ENCODE measurements around the gene SMARCB1. TPM values are rescaled to one million over a fixed set of nuclear protein-coding genes. Genes with fewer than 3 reads are reported as not detected.

SMARCB1 gene
- 222 and 244 TPM in 2 replicates for total RNA-seq
- long read RNA-seq, full-length matches to known transcripts = 12 of 16 reads
- long read RNA-seq, partial matches to known transcripts = 2 of 16 reads
- long read RNA-seq, other reads (novel, unspliced or antisense) = 2 of 16 reads

DNA sequence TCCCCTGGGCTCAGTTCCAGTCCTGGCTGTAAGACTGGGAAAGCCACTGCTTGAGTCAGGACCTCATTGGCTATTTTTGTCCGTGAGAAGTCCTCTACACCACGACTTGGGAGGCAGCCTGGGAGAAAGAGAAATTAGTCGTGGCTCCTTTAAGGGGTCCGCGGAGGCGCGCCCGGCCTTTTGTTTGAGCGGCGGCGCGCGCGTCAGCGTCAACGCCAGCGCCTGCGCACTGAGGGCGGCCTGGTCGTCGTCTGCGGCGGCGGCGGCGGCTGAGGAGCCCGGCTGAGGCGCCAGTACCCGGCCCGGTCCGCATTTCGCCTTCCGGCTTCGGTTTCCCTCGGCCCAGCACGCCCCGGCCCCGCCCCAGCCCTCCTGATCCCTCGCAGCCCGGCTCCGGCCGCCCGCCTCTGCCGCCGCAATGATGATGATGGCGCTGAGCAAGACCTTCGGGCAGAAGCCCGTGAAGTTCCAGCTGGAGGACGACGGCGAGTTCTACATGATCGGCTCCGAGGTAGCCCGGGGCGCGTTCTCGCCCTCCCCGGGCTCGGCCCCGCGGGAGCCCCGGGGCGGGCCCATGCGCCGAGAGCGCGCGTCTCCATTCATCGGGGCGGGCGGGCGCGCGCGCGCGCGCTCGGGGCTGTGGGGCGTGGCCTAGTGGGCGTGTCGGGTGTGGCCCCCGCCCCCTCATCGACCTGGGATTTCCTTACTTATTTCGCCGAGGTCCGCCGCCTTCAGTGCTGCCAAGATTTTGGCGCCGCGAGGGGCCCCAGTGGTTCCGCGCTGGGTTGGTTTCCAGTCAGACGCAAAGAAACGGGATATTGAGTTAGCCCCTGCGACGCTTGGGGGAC is at the start of gene SMARCB1:
Gene SMARCB1, plus strand, starts transcription at position 215 of the 848 bp plus-strand sequence. Its CDS starts 204 bp downstream, at position 419.
- no peak for TF ChIP-seq CTCF (conservative IDR thresholded peaks at IDR 0.05)
- no peaks in the 10 kb centered on the region for H3K36me3 Mint-ChIP-seq (ENCODE audit: low read depth)
- peaks cover 31% of the 10 kb centered on the region for H3K4me1 Mint-ChIP-seq
- H3K27ac Mint-ChIP-seq (ENCODE audit: unreplicated experiment) = peak within 1 kb of the TSS; percentile 96
- H3K27me3 Mint-ChIP-seq (ENCODE audit: low read depth) = no peaks in the 10 kb centered on the region
- H3K9me3 Mint-ChIP-seq = no peaks in the 10 kb centered on the region
- peak within 1 kb of the TSS; percentile 96 for H3K4me3 Mint-ChIP-seq
- DNase-seq (ENCODE audit: low read depth, low spot score) = peak; percentile 80

DNA sequence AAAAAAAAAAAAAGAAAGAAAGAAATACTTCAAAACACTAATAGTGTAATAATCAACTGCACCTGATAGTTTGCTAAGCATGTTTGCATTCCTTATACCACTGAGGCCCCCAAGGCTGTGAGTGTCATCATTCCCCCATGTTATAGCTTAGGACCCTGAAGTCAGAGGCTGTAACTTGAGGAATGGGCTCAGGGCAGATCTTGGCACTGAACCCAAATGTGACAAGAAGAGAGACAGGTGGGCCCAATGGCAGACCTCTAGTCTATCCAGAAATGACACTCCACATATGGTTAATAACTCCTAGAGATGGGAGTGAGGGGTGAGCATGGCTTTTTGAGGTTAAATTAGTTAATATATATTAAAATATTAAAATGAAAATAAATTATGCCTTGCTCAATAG is 49.1 kb upstream of the SMARCB1 start:
- no peak overlapping the region for H3K27ac Mint-ChIP-seq (ENCODE audit: unreplicated experiment)

DNA sequence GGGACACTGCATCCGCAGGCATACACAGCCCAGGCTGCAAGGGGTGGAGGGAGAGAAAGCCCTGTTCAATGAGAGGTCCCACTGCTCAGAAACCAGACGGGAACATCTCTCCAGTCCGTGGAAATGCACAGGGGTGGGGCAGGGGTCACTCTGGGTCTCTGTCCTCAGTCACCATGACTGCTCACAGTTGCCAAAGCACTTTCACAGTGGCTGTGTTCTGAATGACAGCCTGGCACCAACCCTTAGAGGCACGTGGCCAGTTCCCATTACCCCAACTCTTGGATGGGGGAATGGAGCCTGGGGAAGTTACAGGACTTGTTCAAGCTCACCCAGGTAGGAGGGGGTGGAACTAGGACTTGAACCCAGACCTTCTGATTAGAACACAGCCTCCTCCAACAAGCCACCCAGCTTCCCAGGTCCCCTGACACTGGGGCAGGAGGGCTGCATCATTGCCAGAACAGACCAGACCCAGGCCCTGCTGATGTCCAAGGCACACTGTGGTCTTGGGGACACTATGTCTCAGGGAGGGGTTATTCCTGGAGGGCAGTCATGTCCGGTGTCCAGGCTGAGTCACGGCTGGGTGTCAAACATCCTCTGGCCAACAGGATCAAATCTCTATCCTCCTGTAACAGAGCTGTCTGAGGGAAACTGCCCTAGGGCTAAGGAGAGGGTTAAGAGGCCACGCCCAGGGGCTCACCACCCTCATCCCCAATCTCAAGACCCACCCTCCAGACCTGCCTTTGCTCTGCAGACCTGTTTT is 44.1 kb upstream of the SMARCB1 start:
- Mint-ChIP-seq H3K4me1 (peaks cover 4% of the 10 kb centered on the region), H3K9me3 (no peaks in the 10 kb centered on the region), H3K27ac (ENCODE audit: unreplicated experiment) (no peak overlapping the region), H3K36me3 (ENCODE audit: low read depth) (peaks cover 18% of the 10 kb centered on the region), H3K27me3 (ENCODE audit: low read depth) (no peaks in the 10 kb centered on the region), H3K4me3 (no peak overlapping the region)
- no peak for TF ChIP-seq CTCF (conservative IDR thresholded peaks at IDR 0.05)
- no peak for DNase-seq (ENCODE audit: low read depth, low spot score)

More for the DNA sequence above, 49.1 kb upstream of the SMARCB1 start:
- TF ChIP-seq CTCF (conservative IDR thresholded peaks at IDR 0.05) = no peak
- Mint-ChIP-seq H3K4me3 (no peak overlapping the region), H3K27me3 (ENCODE audit: low read depth) (no peaks in the 10 kb centered on the region), H3K4me1 (peaks cover 4% of the 10 kb centered on the region), H3K36me3 (ENCODE audit: low read depth) (no peaks in the 10 kb centered on the region), H3K9me3 (no peaks in the 10 kb centered on the region)
- no peak for DNase-seq (ENCODE audit: low read depth, low spot score)

GRCh38 chr22:23743303-23743705 is 43.5 kb upstream of the SMARCB1 start:
- H3K4me3 Mint-ChIP-seq = no peak overlapping the region
- peaks cover 4% of the 10 kb centered on the region for H3K4me1 Mint-ChIP-seq
- DNase-seq (ENCODE audit: low read depth, low spot score) = no peak
- peaks cover 18% of the 10 kb centered on the region for H3K36me3 Mint-ChIP-seq (ENCODE audit: low read depth)
- no peaks in the 10 kb centered on the region for H3K9me3 Mint-ChIP-seq
- no peaks in the 10 kb centered on the region for H3K27me3 Mint-ChIP-seq (ENCODE audit: low read depth)
- H3K27ac Mint-ChIP-seq (ENCODE audit: unreplicated experiment) = peak overlapping the region; percentile 50
- TF ChIP-seq CTCF (conservative IDR thresholded peaks at IDR 0.05) = no peak

DNA sequence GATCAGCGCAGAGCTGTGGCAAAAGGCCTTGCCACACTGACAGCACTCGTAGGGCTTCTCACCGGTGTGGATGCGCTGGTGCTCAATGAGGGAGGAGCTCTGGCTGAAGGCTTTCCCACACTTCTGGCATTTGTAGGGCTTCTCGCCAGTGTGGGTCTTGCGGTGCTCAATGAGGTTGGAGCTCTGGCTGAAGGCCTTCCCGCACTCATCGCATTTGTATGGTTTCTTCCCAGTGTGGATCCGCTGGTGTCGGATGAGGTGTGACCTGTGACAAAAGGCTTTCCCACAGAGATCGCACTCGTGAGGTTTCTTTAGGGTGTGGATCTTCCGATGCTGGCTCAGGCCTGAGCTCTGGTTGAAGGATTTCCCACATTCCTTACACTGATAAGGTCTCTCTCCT is 42.8 kb upstream of the SMARCB1 start:
- peaks cover 18% of the 10 kb centered on the region for H3K36me3 Mint-ChIP-seq (ENCODE audit: low read depth)
- H3K9me3 Mint-ChIP-seq = no peaks in the 10 kb centered on the region
- no peak overlapping the region for H3K27ac Mint-ChIP-seq (ENCODE audit: unreplicated experiment)
- H3K4me1 Mint-ChIP-seq = peaks cover 4% of the 10 kb centered on the region
- TF ChIP-seq CTCF (conservative IDR thresholded peaks at IDR 0.05) = no peak
- no peak overlapping the region for H3K4me3 Mint-ChIP-seq
- DNase-seq (ENCODE audit: low read depth, low spot score) = no peak
- no peaks in the 10 kb centered on the region for H3K27me3 Mint-ChIP-seq (ENCODE audit: low read depth)

Measured in neural crest cell (in vitro differentiated cells).